Inflammatory macrophage treated with lipopolysaccharide for 4 hours (primary cell): ENCODE results near the gene GLB1L3.
"Not testable (repeated sequence)": the region's sequence is repeated elsewhere in the genome, so short reads cannot be mapped to it uniquely, and the experiment has no call there.

Experiments
- DNase-seq: peaks from one replicate; pipeline ENCODE4 v3.0.0-alpha.2; 2020

Gene GLB1L3

DNA sequence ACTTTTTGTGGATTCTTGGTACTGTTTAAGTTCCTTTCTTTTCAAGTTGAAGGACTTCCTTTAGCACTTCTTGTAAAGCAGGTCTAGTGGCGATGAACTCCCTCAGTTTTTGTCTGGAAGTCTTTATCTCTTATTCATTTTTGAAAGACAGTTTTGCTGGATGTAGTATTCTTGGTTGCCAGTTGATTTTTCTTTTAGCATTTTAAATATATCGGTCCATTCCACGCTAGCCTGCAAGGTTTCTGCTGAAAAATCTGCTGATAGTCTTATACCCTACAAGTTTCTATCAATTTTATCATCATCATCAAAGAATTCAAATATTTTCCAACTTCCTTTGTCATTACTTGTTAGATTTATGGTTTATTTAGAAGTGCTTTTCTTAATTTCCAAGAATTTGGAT lies 40.9 kb downstream of the GLB1L3 start:
- no peak for DNase-seq

GRCh38 chr11:134321373-134321772 lies 45.2 kb downstream of the GLB1L3 start:
- not testable (repeated sequence) for DNase-seq

DNA sequence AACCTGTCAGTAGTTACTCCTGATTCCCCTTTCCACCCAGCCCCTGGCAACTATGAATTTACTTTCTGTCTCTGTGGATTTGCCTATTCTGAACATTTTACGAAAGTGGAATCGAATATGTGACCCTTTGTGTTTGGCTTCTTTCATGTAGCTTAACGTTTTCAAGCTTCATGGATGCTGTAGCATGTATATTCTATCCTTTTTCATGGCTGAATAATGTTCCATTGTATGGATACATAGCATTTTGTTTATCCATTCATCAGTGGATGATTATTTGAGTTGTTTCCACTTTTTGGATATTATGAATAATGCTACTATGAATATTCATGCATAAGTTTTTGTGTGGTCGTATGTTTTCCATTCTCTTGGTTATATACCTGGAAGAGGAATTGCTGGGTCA lies 46.4 kb downstream of the GLB1L3 start:
- no peak for DNase-seq

DNA sequence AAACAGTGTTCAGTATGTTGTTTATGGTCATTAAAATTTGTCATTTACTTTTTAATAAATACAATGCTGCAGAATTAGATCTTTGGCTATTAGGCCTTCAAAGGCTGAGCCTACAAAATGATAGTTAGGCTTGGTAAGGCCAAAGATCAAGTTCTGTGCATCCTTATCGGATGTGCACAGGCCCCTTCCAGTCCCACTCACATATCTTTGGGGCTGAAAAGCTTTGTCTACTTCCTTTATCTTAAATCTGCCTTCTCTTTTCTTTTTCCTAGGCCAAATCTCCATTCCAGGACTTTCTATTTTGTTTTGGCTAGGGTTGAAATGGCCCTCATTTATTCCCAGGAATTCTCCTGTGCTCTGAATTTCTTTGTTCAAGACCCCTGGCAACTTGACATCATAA lies 52.3 kb downstream of the GLB1L3 start:
- no peak for DNase-seq

DNA sequence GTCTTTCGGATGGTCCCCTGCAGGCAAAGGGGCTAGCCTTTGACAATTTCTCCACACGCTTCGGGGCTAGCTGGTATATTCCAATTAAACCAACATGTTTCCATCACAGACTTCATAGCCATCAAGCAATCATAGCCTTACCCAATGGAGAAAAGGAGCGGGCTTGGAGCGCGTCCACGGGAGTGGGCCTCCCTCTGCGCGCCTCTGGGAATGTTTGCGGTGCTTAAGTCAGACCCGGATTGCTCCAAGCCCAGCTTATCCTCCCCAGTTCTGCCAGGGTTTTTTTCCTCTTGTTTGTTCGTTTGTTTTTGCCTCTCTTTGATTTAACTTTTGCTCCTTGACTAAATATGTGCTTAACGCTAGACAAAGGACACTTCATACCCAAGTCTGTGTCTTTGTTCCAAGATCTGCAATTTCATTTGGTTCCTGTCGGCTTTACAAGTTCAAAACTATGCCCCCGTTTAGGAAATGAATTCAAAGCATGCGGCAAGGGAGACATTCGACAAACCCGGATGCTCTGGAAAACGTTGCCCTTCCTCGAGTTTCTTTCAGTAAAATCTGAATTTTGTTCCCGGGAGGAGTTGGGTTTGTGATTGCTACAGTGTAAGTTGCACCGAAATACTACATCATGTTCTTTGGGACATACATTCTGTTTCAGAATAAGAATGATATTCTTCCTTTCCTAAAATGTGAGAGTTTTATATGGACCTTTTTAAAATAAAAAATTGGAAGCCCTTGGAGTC lies 54.6 kb downstream of the GLB1L3 start:
- no peak for DNase-seq

DNA sequence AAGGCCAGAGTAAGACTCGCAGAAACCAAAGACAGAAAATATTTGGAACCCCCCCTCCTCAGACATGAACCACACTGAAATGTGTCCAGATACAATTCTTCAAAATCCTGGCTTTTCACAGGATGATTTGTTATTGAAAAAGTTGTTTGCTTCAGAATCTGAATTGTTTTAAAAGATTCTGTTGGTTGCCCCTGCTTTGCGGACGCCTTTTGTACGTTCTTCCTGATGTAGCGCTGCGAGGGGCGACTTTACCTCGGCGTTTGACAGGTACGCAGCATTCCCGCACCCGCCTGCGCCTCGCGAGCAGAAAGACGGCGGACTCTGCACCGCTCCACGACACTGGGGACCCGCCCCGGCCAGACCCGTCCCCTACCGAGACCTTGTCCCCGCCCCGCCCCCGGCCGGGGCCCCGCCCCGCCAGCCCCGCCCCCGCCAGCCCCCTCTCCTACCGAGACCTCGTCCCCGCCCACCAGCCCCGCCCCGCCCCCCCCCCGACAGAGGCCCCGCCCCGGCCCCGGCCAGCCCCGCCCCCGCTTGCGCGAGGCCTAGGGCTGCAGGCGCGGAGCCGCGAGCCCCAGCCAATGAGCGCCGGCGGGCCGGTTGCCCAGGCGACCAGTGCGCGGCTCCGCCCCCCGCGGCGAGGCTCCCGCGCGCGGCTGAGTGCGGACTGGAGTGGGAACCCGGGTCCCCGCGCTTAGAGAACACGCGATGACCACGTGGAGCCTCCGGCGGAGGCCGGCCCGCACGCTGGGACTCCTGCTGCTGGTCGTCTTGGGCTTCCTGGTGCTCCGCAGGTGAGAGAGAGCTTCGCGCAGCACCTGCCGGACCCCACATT lies 55.4 kb downstream of the GLB1L3 start, which contains the start of gene GLB1L2:
GLB1L2 (plus strand) TSS at position 635 of the 835 bp plus-strand sequence; CDS start at position 709, 74 bp downstream.
- DNase-seq, result peak; percentile 55

DNA sequence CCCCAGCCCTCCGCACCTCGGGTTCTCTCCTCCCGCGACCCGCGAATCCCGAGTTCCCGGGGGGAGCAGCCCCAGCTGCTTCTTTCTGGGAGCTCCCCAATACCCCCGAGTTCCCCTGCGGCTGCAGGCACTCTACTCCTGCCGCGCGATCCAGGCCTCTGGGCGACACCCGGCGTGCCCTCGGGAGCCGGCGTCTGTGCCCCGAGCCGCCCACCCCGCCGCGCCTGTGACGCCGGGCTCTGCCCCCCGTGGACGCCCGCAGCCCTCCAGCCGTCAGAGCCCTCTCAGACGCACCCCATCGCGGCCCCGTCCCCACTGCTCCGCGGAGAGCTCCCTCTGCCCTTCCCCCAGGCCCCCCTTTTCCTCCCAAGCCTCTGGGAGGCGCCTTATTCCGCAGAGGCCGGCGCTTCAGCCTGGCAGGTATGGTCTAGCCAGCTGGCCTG lies 56.0 kb downstream of the GLB1L3 start:
- no peak for DNase-seq

DNA sequence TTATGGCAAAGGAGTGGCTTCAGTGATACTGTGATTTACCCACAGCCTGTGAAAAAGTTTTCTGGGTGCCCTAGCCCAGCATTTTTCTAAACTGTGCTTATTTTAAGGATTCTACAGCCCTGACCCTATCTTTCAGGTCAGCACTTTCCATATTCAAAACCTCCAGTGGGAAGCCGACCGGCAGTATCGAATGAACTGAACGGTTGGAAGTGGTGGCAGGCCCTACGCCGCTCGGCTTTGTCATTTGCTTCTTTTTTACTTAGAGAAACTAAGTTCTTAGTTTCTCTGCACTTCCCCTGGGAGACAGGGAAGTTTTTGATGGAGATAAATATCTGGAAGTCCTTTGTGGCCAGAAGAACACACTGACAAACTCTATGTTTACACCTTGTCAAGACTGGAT lies 56.6 kb downstream of the GLB1L3 start:
- DNase-seq, result no peak

DNA sequence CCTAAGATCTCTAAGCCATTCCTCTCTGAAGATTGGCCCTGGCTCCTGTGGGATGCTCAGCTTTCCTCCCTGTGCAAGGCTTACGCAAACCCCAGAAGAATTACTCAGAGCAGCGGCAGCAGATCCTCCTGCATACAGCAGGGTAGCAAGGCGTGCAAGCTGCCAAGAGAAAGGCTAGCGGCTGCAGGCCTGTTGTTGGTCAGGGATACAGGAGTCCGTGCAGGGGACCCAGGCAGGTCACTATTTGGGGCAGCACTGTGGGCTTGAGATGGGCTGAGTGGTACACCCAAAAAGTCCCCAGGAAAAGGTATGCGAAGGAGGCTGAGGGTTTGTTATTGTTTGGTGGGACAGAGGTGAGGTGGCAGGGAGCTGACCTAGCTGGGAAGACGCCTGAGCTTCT lies 57.1 kb downstream of the GLB1L3 start:
- no peak for DNase-seq

DNA sequence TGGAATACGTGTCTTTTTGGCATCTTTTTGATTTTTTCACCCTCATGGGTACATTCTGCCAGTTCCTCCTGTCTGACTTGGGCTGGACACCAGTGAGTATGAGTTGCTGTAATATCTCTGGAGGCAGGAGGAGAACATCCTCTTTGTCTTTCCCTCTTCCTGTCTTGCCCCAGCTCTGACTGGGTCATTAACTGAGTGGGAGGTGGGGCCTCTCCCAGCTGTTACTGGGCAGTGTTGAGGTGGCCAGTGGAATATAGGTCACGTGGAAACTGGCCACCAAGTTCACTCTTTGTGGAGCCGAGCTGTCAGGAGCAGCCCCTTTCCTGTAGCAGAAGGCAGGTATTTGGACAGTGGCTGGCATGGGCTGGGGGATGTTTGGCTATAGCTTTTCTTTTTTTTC lies 57.8 kb downstream of the GLB1L3 start:
- peak; percentile 73 for DNase-seq

- DNase-seq, result no peak
Observed at GRCh38 chr11:134334796-134335571, 58.8 kb downstream of the GLB1L3 start.

- no peak for DNase-seq
Observed at GRCh38 chr11:134337051-134337450, 60.9 kb downstream of the GLB1L3 start.

DNA sequence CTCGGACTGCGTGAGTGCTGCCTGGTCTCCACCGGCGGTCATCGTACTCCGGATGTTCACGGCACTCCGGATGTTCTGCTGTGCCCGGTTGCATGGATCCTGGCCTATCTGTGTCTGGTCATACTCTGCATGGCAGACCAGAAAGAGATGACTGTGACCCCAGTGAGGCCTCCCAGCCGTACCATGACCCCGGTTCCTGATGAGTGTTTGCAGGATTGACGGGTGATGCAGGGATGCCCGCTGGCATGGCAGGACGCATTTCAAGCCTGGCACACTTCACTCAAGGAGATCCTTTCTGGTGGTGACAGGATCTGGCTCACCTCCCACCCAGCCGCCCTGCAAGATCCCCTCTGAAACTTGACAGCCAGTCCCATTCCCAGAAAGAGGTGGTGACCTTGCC lies 61.9 kb downstream of the GLB1L3 start:
- DNase-seq, result no peak

- DNase-seq, result no peak
Observed at GRCh38 chr11:134338654-134339053, 62.5 kb downstream of the GLB1L3 start.

- no peak for DNase-seq
Observed at GRCh38 chr11:134339756-134340155, 63.6 kb downstream of the GLB1L3 start.

GRCh38 chr11:134340354-134340964 lies 64.3 kb downstream of the GLB1L3 start:
- no peak for DNase-seq

DNA sequence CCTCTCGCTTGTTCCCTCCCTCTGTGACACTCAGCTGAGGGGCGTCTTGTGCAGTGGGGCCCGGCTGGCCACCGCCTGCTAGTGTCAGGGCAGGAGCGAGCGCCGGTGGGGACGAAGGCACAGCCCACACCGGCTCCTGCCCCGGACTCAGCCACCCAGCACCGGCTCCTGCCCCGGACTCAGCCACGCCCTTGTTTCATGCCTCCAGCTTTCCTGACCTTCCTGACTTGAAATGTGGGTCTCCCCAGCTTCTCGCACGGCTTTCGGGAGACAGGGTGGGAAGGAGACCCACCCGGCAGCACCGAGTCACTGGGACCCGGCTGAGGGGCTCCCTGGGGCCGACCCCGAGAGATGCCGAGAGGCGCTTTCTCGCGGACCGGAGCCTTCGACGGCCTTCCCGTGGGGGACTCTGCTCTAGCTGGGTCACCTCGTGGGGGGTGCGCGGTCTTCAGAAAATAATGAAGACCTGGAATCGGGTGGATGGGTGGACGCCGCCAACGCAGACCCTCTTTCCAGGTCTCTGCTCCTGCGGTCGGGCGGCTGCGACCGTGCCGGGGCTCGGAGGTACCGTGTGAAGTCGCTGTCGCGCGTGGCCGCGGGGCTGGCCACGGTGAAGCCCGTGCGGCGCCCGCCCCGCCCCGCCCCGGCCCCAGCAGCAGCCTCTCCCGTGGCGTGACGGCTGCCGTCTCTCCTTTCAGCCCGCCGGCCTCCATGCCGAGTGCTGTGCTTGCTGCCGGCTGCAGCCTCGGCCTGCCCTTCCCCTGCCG lies 65.8 kb downstream of the GLB1L3 start:
- DNase-seq, result no peak

DNA sequence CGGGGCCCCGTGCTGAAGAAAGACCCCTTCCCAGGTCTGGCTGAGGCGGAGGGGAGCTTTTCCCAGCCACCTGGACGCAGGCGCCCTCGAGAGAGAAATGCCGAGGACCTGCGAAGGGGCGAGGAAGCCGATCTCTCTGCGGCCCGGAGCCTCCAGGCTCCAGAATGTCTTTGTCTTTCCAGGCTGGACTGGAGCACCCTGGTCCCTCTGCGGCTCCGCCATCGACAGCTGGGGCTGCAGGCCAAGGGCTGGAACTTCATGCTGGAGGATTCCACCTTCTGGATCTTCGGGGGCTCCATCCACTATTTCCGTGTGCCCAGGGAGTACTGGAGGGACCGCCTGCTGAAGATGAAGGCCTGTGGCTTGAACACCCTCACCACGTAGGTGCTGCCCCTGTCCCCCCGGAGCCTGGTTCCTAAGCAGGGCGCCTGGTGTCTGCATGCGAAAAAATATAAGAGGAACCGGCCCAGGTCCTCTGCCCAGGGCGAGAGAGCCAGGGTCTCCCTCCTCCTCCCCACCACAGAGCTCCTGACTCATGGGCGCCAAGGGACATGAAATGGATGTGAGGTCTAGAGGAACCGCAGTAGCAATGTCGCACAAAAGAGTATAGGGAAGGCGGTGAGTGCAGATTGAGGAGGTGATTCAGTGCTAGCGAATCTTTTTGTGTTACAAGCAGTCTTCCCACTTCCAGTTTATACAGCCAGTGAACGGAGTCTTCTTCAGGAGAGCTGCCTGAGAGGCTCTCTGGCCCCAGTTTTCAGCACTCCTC lies 66.6 kb downstream of the GLB1L3 start:
- no peak for DNase-seq

DNA sequence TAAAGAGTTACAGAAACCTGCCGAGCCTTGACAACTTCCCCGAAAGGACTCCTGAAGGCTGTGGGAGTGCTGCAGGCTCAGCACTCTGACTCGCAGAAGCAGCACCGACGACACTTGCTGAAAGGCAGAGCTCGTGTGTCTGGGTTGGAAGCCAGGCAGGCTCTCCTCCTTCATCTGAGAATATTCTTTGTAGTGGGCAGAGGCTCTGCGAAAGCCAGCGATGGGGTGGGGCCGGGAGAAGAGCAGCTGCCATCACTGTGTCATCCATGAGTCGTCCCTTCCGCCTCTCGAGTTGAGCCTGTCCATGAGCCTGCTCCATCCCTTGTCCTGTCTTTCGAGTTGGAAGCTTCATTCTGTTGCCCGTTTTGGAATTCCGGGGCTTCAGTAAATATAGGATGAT lies 67.5 kb downstream of the GLB1L3 start:
- no peak for DNase-seq

DNA sequence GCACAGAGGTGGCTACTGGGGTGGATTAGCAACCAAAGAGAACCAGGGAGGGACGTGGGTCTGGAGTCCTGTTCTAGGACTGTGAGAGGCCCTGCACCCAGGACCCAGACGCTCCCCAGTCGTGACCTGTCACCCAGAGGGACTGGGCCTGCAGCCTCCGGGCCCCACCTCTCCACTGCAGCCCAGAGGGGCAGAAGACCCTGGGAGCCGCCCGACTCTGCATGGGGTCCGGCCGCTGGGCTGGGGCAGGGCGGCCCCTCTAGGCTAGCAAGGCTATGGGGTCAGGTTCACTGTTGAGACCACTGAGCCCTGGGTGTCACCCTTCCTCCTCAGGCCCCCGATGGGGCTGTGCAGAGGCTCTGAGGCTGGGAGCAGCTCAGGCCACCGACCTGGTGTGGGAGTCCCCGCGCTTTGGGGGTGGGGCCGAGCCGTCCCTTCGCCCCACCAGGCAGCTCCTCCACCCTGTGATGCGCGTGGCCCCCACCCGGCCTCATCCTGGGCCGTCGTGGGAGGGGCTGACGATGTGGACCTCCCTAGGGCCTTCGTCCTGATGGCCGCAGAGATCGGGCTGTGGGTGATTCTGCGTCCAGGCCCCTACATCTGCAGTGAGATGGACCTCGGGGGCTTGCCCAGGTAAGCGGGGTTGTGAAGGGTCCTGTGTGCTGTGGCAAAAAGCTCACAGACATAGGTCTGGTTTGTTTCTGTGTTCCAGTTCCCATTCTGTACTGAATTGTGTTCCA lies 68.5 kb downstream of the GLB1L3 start:
- DNase-seq, result not testable (repeated sequence)

DNA sequence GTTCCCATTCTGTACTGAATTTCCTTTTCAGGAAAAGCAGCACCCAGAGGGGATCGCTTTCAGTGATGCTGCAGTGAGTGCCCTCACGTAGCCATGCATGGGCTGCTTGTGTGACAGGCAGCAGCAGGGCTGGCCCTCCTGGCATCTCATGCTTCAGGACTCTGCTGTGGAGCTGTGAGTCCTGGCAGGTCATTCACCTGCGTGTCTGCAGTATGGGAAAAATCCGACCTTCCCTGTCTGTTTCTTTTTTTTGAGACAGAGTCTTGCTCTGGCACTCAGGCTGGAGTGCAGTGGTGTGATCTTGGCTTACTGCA lies 69.0 kb downstream of the GLB1L3 start:
- no peak for DNase-seq
